Kidney (tissue), 14 donors: ENCODE results near the gene ASPN. TPM values are rescaled to one million over a fixed set of nuclear protein-coding genes. Genes with fewer than 3 reads are reported as not detected.
A peak's percentile ranks its signal among the peaks of the same experiment; 100 is the strongest.

Experiments
- DNase-seq, 5 donors: peaks; one replicate each; pipeline ENCODE4 v3.0.0-alpha.2; 2013 to 2020
- FAIRE-seq: peaks from 2 replicates; lab custom pipeline; 2012; peaks lifted over from hg19 to GRCh38; lab: Jason Lieb, UNC
- H3K27ac ChIP-seq, 2 donors: one replicate each; pipeline ENCODE4 v1.7.0; 2013; ENCODE audit warnings: low read depth in 2 of 2, low read length in 2 of 2, inconsistent platforms in 1 of 2
- H3K27me3 ChIP-seq: one replicate; pipeline ENCODE4 v1.7.1; 2013; ENCODE audit warnings: low read length, inconsistent platforms; ENCODE audit not compliant: control insufficient read depth, insufficient read depth
- H3K36me3 ChIP-seq, 3 donors: one replicate each; pipeline versions ENCODE4 v1.7.0 to v1.7.1; 2013; ENCODE audit warnings: low read length in 3 of 3, control low read depth in 1 of 3, inconsistent platforms in 1 of 3; ENCODE audit not compliant: insufficient read depth in 3 of 3, control insufficient read depth in 2 of 3
- H3K4me1 ChIP-seq, 3 donors: one replicate each; pipeline versions ENCODE4 v1.7.0 to v1.7.1; 2013; ENCODE audit warnings: low read length in 3 of 3, inconsistent platforms in 1 of 3, low read depth in 1 of 3; ENCODE audit not compliant: control insufficient read depth in 2 of 3, insufficient read depth in 2 of 3
- H3K4me3 ChIP-seq, 3 donors: one replicate each; pipeline versions ENCODE4 v1.7.0 to v1.8.1; 2013; ENCODE audit warnings: low read length in 3 of 3, control low read depth in 1 of 3, inconsistent platforms in 1 of 3
- H3K9ac ChIP-seq, 3 donors: one replicate each; pipeline versions ENCODE4 v1.7.0 to v1.7.1; 2013; ENCODE audit warnings: low read length in 3 of 3, control low read depth in 1 of 3, inconsistent platforms in 1 of 3
- H3K9me3 ChIP-seq, 3 donors: one replicate each; pipeline versions ENCODE4 v1.7.0 to v1.7.1; 2013; ENCODE audit warnings: low read length in 3 of 3, control low read depth in 1 of 3, inconsistent platforms in 1 of 3; ENCODE audit not compliant: control insufficient read depth in 2 of 3, insufficient read depth in 1 of 3
- intact Hi-C: fragments of 100-400 bp; cut with DNase I; formaldehyde crosslinking; loops from one replicate; pipeline ENCODE4 v1.11.1; 2022
- polyA plus RNA-seq: library from polyadenylated mRNA; stranded (reverse); fragments of 350-450 nt; fragmentation: Illumina TruSeq; extraction: RNeasy Lipid Tissue Mini Kit (QIAGEN cat#74804); gene quantifications from one replicate; pipeline ENCODE4 v1.2.3, GENCODE V29; 2014; ENCODE audit warnings: low read depth, low replicate concordance; ENCODE audit not compliant: insufficient read depth
- total RNA-seq: library from RNA; stranded (reverse); fragmentation: NEBNext Ultra II Directional; extraction: Animal tissue kit (Norgen Biotek cat#: 25700); gene quantifications from one replicate; pipeline ENCODE4 v1.2.1, GENCODE V29; 2021
- TF ChIP-seq, protein P1 (sequence below): IDR thresholded peaks from 3 replicates; pipeline ENCODE4 v1.5.1; 2012; ENCODE audit warnings: mild to moderate bottlenecking, moderate library complexity, borderline replicate concordance; ENCODE audit not compliant: insufficient read depth; ENCODE audit errors: extremely low read depth
- donor health status: control.
- donor health status: control.
- donor health status: control.
- donor health status: control.
- donor health status: control.
- donor health status: DM: yes; HTN: yes; CAD: no.
- donor health status: Normal renal cell carcinoma (clear cell type).

The ASPN gene
- total and polyA plus RNA-seq, 2 donors from 2014 or later, result 1.5 to 3.2 TPM

DNA sequence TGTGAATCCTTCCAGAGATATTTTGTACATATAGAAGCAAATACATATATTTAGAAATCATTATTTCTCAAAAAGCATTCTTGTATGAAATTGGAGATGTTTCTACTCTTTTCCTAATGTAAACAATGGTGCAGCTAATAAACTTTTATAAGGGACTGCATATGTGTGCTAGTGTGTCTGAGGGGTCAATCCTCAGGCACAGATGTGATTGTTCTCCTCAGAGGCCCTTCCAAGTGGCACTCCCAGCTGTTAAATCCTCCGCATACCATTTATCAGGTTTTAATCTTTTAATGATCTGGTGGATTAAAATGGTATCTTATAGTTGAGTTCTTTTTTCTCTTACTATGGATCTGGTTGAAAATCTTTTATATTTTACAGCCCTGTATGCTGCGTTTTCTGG is 52.5 kb downstream of the ASPN start:
- Histone ChIP-seq H3K27ac (no peak overlapping the region), H3K9me3 (no peaks in the 10 kb centered on the region), H3K27me3 (no peaks in the 10 kb centered on the region), H3K36me3 (no peaks in the 10 kb centered on the region), H3K9ac (no peak overlapping the region), H3K4me3 (no peak overlapping the region), H3K4me1 (no peaks in the 10 kb centered on the region)
- TF ChIP-seq, protein P1, sequence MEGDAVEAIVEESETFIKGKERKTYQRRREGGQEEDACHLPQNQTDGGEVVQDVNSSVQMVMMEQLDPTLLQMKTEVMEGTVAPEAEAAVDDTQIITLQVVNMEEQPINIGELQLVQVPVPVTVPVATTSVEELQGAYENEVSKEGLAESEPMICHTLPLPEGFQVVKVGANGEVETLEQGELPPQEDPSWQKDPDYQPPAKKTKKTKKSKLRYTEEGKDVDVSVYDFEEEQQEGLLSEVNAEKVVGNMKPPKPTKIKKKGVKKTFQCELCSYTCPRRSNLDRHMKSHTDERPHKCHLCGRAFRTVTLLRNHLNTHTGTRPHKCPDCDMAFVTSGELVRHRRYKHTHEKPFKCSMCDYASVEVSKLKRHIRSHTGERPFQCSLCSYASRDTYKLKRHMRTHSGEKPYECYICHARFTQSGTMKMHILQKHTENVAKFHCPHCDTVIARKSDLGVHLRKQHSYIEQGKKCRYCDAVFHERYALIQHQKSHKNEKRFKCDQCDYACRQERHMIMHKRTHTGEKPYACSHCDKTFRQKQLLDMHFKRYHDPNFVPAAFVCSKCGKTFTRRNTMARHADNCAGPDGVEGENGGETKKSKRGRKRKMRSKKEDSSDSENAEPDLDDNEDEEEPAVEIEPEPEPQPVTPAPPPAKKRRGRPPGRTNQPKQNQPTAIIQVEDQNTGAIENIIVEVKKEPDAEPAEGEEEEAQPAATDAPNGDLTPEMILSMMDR, result no peak
- FAIRE-seq (no peak), DNase-seq (no peak)
- intact Hi-C loops, result no loop called here

DNA sequence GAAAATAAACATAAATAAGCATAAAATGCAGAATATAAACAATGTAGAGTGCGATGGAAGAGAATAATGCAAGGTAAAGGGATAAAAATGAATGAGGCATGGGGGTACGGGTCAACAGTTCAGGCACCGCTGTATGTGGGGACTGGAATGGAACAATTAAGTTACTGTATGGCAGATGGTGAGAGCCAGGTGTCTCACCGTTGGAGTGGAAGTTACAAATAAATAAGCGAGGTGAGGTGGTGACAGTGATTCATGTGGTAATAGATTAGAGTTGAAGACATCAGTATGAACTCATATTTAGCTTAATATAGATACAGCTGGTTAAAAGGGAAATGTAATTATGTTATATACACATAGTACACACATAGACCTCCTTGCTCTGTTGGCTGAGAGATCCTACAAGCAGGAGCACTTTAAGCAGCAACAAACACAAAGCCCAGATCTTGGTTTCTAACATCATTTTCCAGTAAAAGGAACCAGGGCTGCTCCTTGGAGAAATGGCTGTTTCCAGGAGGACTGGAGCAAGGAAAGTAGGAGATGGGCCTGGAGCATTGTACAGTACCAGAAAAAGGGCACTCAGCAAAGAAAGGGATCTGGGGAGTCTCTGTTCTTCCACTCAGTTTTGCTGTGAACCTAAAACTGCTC is 55.7 kb downstream of the ASPN start:
- TF ChIP-seq, protein P1, result no peak
- H3K4me3 ChIP-seq, result no peak overlapping the region
- FAIRE-seq (no peak), DNase-seq (no peak)
- H3K4me1 ChIP-seq, result no peaks in the 10 kb centered on the region
- H3K9me3 ChIP-seq, result no peaks in the 10 kb centered on the region
- no peak overlapping the region for H3K27ac ChIP-seq
- H3K36me3 ChIP-seq, result no peaks in the 10 kb centered on the region
- H3K9ac ChIP-seq, result no peak overlapping the region
- H3K27me3 ChIP-seq, result no peaks in the 10 kb centered on the region
- intact Hi-C loops, result no loop called here

DNA sequence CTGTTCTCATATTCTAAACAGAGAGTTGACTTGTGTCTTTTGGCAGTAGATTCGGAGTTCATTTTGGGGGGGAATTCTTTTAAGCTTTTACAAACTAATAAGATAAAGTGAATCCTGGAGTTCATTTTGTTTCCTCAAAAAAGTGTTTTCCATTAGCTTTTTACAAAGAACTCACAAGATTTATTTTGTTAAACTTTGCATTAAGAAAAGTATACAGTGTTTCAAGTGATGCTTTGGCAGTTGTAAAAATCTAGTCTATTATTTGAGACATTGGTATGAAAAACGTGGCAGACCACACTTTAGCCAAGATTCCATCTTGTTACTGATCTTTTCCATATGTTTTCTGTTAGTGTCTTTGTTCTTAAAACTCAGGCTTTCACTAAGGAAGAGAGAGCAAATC is 56.8 kb downstream of the ASPN start:
- Histone ChIP-seq H3K27me3 (no peaks in the 10 kb centered on the region), H3K9me3 (no peaks in the 10 kb centered on the region), H3K27ac (no peak overlapping the region), H3K36me3 (no peaks in the 10 kb centered on the region), H3K9ac (no peak overlapping the region), H3K4me3 (no peak overlapping the region), H3K4me1 (no peaks in the 10 kb centered on the region)
- TF ChIP-seq, protein P1, result no peak
- FAIRE-seq (no peak), DNase-seq (peak in 2 of 5 donors; percentile 71 to 93)
- intact Hi-C loops, result no loop called here

DNA sequence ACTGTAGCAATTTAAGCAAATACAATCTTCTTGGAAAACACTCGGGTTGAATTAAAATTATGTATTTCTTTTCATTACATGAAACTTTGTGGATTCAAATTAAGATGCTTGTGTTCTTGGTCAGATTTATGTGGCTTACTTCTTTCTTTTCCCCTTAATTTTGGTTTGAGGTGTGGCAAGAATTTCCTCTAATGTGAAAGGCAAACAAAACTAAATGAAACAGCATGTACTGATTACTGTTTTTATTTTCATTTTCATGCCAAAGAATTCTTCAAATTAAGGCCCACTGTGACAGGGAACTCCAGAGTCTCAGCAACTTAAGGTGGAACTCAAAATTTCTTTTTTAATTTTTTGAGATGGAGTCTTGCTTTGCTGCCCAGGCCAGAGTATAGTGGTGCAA is 58.0 kb downstream of the ASPN start, which contains the start of gene OMD:
Gene OMD, minus strand, starts transcription at position 132 of the 400 bp plus-strand sequence. CDS start 6,913 bp downstream, outside the sequence.
- intact Hi-C loops, result no loop called here
- Histone ChIP-seq H3K27ac (no peak within 1 kb of the TSS), H3K9ac (no peak within 1 kb of the TSS), H3K27me3 (no peaks in the 10 kb centered on the region), H3K9me3 (no peaks in the 10 kb centered on the region), H3K4me1 (no peaks in the 10 kb centered on the region), H3K4me3 (no peak within 1 kb of the TSS), H3K36me3 (no peaks in the 10 kb centered on the region)
- DNase-seq (no peak), FAIRE-seq (no peak)
- TF ChIP-seq, protein P1, result no peak
